Epidermal melanocyte (primary cell): Measurements from ENCODE around the gene ASIC4.

Experiments used
- DNase-seq: peaks from one replicate; pipeline ENCODE4 v3.0.0; 2011; ENCODE audit warnings: low spot score; ENCODE audit not compliant: insufficient read length

Gene ASIC4

GRCh38 chr2:219548990-219549389, 34.7 kb downstream of the ASIC4 start:
- DNase-seq, result no peak

- no peak for DNase-seq
Measured at GRCh38 chr2:219549619-219550018, 35.3 kb downstream of the ASIC4 start.

GRCh38 chr2:219551441-219552381, 37.4 kb downstream of the ASIC4 start:
- DNase-seq, result no peak

GRCh38 chr2:219552382-219553167, 38.3 kb downstream of the ASIC4 start:
- DNase-seq, result peak; percentile 96

GRCh38 chr2:219553168-219553417, 38.8 kb downstream of the ASIC4 start:
- DNase-seq, result no peak

GRCh38 chr2:219553463-219553963, 39.2 kb downstream of the ASIC4 start:
- no peak for DNase-seq

- DNase-seq, result no peak
Measured at GRCh38 chr2:219554350-219554749, 40.1 kb downstream of the ASIC4 start.

- no peak for DNase-seq
Measured at GRCh38 chr2:219555956-219556355, 41.7 kb downstream of the ASIC4 start.

- no peak for DNase-seq
Measured at GRCh38 chr2:219556413-219556812, 42.1 kb downstream of the ASIC4 start.

GRCh38 chr2:219557320-219557719, 43.0 kb downstream of the ASIC4 start:
- DNase-seq, result no peak

GRCh38 chr2:219557791-219558785, 43.8 kb downstream of the ASIC4 start:
- DNase-seq, result no peak

GRCh38 chr2:219559156-219559915, 45.1 kb downstream of the ASIC4 start:
- DNase-seq, result no peak

- DNase-seq, result no peak
Measured at GRCh38 chr2:219560037-219560892, 46.0 kb downstream of the ASIC4 start.

GRCh38 chr2:219560893-219561178, 46.6 kb downstream of the ASIC4 start:
- no peak for DNase-seq

GRCh38 chr2:219561179-219562048, 47.1 kb downstream of the ASIC4 start:
- DNase-seq, result no peak

GRCh38 chr2:219562049-219563020, 48.1 kb downstream of the ASIC4 start:
- DNase-seq, result no peak

- DNase-seq, result no peak
Measured at GRCh38 chr2:219563271-219563928, 49.1 kb downstream of the ASIC4 start.
